Osteocyte (in vitro differentiated cells): ENCODE measurements around the gene FOXA3. TPM values are rescaled to one million over a fixed set of nuclear protein-coding genes. Genes with fewer than 3 reads are reported as not detected.

Experiments
- DNase-seq: peaks from one replicate; pipeline ENCODE4 v3.0.0; 2021; ENCODE audit warnings: mixed read lengths; ENCODE audit not compliant: unreplicated experiment; ENCODE audit errors: extremely low spot score
- H3K27ac Mint-ChIP-seq: one replicate; pipeline ENCODE4 v1.8.0; 2021; ENCODE audit warnings: mild to moderate bottlenecking, mixed read lengths; ENCODE audit not compliant: unreplicated experiment
- H3K27me3 Mint-ChIP-seq: one replicate; pipeline ENCODE4 v1.8.0; 2021; ENCODE audit warnings: mixed read lengths; ENCODE audit not compliant: unreplicated experiment
- H3K36me3 Mint-ChIP-seq: one replicate; pipeline ENCODE4 v1.8.0; 2021; ENCODE audit warnings: mixed read lengths; ENCODE audit not compliant: unreplicated experiment
- H3K4me1 Mint-ChIP-seq: one replicate; pipeline ENCODE4 v1.8.0; 2021; ENCODE audit warnings: mixed read lengths; ENCODE audit not compliant: unreplicated experiment
- H3K4me3 Mint-ChIP-seq: one replicate; pipeline ENCODE4 v1.8.0; 2021; ENCODE audit warnings: mild to moderate bottlenecking, moderate library complexity, mixed read lengths; ENCODE audit not compliant: unreplicated experiment
- H3K9me3 Mint-ChIP-seq: one replicate; pipeline ENCODE4 v1.8.0; 2021; ENCODE audit warnings: mixed read lengths; ENCODE audit not compliant: unreplicated experiment
- CTCF ChIP-seq: fragments of 200-600 bp; sonication (generic); IDR thresholded peaks from 2 replicates; pipeline ENCODE4 v1.5.0; 2021; ENCODE audit warnings: antibody characterized with exemption, mild to moderate bottlenecking, moderate library complexity
- total RNA-seq: library from RNA; stranded (reverse); gene quantifications from 2 replicates; pipeline ENCODE4 v1.2.1, GENCODE V29; 2021

The FOXA3 gene
- total RNA-seq, 1 donor from 2014 or later = not detected

- no peak overlapping the region for H3K27ac Mint-ChIP-seq
- peaks cover 18% of the 10 kb centered on the region for H3K36me3 Mint-ChIP-seq
- H3K4me1 Mint-ChIP-seq = peaks cover 10% of the 10 kb centered on the region
- no peak for TF ChIP-seq CTCF
- no peak overlapping the region for H3K4me3 Mint-ChIP-seq
- H3K27me3 Mint-ChIP-seq = no peaks in the 10 kb centered on the region
- DNase-seq = no peak
- H3K9me3 Mint-ChIP-seq = no peaks in the 10 kb centered on the region
Measured at GRCh38 chr19:45897261-45897812, 33.2 kb downstream of the FOXA3 start.

- H3K4me3 Mint-ChIP-seq = no peak overlapping the region
- DNase-seq = no peak
- H3K9me3 Mint-ChIP-seq = no peaks in the 10 kb centered on the region
- peaks cover 18% of the 10 kb centered on the region for H3K36me3 Mint-ChIP-seq
- H3K27ac Mint-ChIP-seq = no peak overlapping the region
- H3K27me3 Mint-ChIP-seq = no peaks in the 10 kb centered on the region
- peaks cover 12% of the 10 kb centered on the region for H3K4me1 Mint-ChIP-seq
- TF ChIP-seq CTCF = no peak
Measured at GRCh38 chr19:45899253-45899652, 35.1 kb downstream of the FOXA3 start.

- Mint-ChIP-seq H3K27ac (no peak overlapping the region), H3K27me3 (no peaks in the 10 kb centered on the region), H3K4me3 (peak overlapping the region; percentile 67), H3K9me3 (no peaks in the 10 kb centered on the region), H3K4me1 (peaks cover 12% of the 10 kb centered on the region), H3K36me3 (peaks cover 15% of the 10 kb centered on the region)
- no peak for TF ChIP-seq CTCF
- no peak for DNase-seq
Measured at GRCh38 chr19:45899919-45900589, 35.9 kb downstream of the FOXA3 start.

- no peak overlapping the region for H3K27ac Mint-ChIP-seq
- peaks cover 12% of the 10 kb centered on the region for H3K4me1 Mint-ChIP-seq
- H3K27me3 Mint-ChIP-seq = no peaks in the 10 kb centered on the region
- H3K9me3 Mint-ChIP-seq = no peaks in the 10 kb centered on the region
- peaks cover 10% of the 10 kb centered on the region for H3K36me3 Mint-ChIP-seq
- DNase-seq = no peak
- H3K4me3 Mint-ChIP-seq = peak overlapping the region; percentile 67
- TF ChIP-seq CTCF = no peak
Measured at GRCh38 chr19:45900738-45901431, 36.8 kb downstream of the FOXA3 start.

- no peaks in the 10 kb centered on the region for H3K9me3 Mint-ChIP-seq
- DNase-seq = no peak
- peak overlapping the region; percentile 67 for H3K4me3 Mint-ChIP-seq
- H3K27me3 Mint-ChIP-seq = no peaks in the 10 kb centered on the region
- H3K27ac Mint-ChIP-seq = no peak overlapping the region
- no peak for TF ChIP-seq CTCF
- peaks cover 10% of the 10 kb centered on the region for H3K36me3 Mint-ChIP-seq
- H3K4me1 Mint-ChIP-seq = peaks cover 12% of the 10 kb centered on the region
Measured at GRCh38 chr19:45901432-45901911, 37.3 kb downstream of the FOXA3 start.
